ACC112 (cell line): ENCODE data around the gene A3GALT2.

Source experiments
- H2AFZ ChIP-seq: fragments of 200-600 bp; sonication (generic); one replicate; pipeline ENCODE4 v1.6.0; 2017; ENCODE audit warnings: antibody characterized with exemption, low read length; ENCODE audit not compliant: unreplicated experiment
- H3K27ac ChIP-seq: fragments of 200-600 bp; sonication (generic); 2 replicates; pipeline ENCODE4 v1.5.1; 2014; ENCODE audit warnings: low read depth, mild to moderate bottlenecking, antibody characterized with exemption, low read length, moderate library complexity
- H3K27me3 ChIP-seq: fragments of 200-600 bp; sonication (generic); 2 replicates; pipeline ENCODE4 v1.6.1; 2014; ENCODE audit warnings: mild to moderate bottlenecking, antibody characterized with exemption, low read length, moderate library complexity, mixed read lengths; ENCODE audit not compliant: insufficient read depth
- H3K36me3 ChIP-seq: fragments of 200-600 bp; sonication (generic); 2 replicates; pipeline ENCODE4 v1.6.1; 2016; ENCODE audit warnings: mild to moderate bottlenecking, antibody characterized with exemption, low read length, moderate library complexity, mixed read lengths; ENCODE audit not compliant: insufficient read depth
- H3K4me1 ChIP-seq: fragments of 200-600 bp; sonication (generic); one replicate; pipeline ENCODE4 v1.6.1; 2016; ENCODE audit warnings: low read length, mixed read lengths; ENCODE audit not compliant: insufficient read depth, unreplicated experiment, control insufficient read depth
- H3K4me3 ChIP-seq: fragments of 200-600 bp; sonication (generic); 2 replicates; pipeline ENCODE4 v1.5.1; 2014; ENCODE audit warnings: mild to moderate bottlenecking, low read depth, low read length
- H3K79me2 ChIP-seq: fragments of 200-600 bp; sonication (generic); one replicate; pipeline ENCODE4 v1.6.0; 2016; ENCODE audit warnings: low read length; ENCODE audit not compliant: control insufficient read depth, unreplicated experiment, insufficient read depth

Gene A3GALT2

DNA sequence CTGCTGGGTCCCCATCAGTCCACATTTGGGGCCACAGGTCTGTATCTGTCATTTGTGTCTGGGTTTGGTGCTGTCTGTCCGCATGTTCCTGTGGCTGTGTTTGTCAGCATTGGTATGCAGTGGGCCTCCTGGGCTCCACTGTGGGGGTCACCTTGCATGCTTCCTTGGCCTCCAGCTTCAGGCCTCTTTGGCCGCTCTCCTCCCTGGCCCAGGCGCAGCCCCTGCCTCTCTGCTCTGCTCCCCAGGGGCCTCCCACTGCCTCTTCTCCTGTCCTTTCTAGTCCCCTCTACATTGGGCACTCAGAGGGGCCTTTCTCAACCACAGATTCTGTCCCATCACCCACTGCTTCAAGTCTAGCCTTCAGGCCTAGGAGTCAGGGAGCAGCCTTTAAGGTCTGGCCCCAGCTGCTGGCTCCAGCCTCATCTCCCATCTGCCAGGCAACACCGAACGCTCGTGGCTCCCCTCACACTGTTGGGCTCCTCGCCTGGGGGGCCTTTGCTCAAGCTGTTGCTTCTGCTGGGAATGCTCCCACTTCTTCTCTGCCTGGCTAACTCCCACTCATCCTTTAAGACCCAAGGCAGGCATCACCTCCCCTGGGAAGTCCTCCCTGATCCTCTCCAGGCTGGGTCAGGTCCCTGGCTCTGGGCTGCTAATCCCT lies 50.0 kb downstream of the A3GALT2 start:
- Histone ChIP-seq H2AFZ (no peak overlapping the region), H3K4me1 (no peaks in the 10 kb centered on the region), H3K27ac (no peak overlapping the region), H3K79me2 (peaks cover 4% of the 10 kb centered on the region), H3K27me3 (no peaks in the 10 kb centered on the region), H3K4me3 (no peak overlapping the region), H3K36me3 (no peaks in the 10 kb centered on the region)

DNA sequence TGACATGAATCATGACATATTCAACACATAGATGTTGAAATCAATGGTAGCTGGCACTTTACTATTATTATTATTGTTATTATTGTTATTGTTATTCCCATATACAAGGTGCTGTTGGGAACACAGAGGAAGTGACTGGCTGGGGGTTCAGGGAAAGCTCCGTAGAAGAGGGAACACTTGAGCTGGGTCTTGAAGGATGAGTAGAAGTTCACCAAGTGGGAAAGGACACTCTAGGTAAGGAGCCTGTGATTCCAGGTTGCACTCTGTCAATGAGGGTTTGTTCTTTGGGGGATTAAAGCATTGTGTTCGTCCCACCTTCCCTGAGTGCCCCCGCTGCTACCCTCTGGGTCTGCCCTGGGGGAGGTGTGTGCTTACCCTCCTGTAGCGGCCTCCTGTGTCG lies 50.5 kb downstream of the A3GALT2 start:
- H3K27ac ChIP-seq = no peak overlapping the region
- peaks cover 4% of the 10 kb centered on the region for H3K79me2 ChIP-seq
- H3K4me3 ChIP-seq = no peak overlapping the region

DNA sequence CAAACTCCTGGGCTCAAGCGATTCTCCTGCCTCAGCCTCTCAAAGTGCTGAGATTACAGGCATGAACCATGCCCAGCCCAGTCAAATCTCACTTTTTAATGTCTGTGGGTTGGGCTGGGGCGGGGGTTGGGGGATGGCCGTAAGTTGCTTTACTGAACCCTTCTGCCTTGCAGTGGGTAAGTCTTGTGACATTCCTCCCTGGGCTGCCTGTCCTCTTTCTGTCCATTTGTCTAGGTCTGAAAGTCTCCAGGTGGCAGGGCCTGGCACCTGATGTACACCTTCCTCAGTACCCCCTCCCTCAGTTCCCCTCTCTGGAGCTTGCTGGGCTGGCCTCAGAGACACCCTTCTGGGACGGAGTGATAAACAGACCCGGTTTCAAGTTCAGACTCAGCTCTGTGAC lies 51.3 kb downstream of the A3GALT2 start:
- H3K4me1 ChIP-seq = no peaks in the 10 kb centered on the region
- H3K27me3 ChIP-seq = no peaks in the 10 kb centered on the region
- no peak overlapping the region for H3K27ac ChIP-seq
- H3K36me3 ChIP-seq = no peaks in the 10 kb centered on the region
- no peak overlapping the region for H2AFZ ChIP-seq
- peaks cover 9% of the 10 kb centered on the region for H3K79me2 ChIP-seq
- H3K4me3 ChIP-seq = no peak overlapping the region

More for the DNA sequence above, 50.5 kb downstream of the A3GALT2 start:
- Histone ChIP-seq H3K4me1 (no peaks in the 10 kb centered on the region), H2AFZ (no peak overlapping the region), H3K36me3 (no peaks in the 10 kb centered on the region), H3K27me3 (no peaks in the 10 kb centered on the region)

DNA sequence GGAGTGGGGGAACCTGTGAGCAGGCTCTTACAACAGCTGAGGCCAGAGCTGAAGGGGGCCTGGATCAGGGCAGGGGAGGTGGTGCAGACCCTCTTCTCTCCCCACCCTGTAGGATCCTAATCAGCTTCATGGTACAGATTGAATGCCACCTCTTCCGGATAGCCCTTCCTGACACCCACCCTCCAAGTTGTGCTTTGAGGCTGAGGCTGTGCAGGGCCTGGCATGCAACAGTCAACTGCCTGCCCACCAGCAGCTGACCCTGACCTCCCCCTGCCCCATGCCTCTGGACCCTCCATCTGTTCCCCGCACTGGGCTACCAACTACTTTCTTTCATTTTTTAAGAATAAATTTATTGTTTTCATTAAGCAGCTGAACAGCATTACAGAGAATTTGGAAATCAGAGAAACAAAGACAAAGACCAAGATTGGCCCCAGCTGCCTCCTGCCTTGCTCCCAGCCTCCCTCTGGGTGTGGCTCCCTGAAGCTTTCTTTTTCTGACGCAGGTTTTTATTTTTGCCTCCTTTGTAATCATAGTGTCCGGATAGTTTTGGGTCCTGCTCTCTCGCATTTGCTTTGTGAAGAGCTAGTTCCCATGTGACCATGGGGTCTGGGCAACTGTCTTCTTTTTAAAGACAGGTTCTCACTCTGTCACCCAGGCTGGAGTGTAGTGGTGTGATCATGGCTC lies 51.8 kb downstream of the A3GALT2 start:
- Histone ChIP-seq H3K36me3 (no peaks in the 10 kb centered on the region), H3K4me1 (no peaks in the 10 kb centered on the region), H3K79me2 (peaks cover 14% of the 10 kb centered on the region), H3K27me3 (no peaks in the 10 kb centered on the region), H3K27ac (no peak overlapping the region), H2AFZ (no peak overlapping the region), H3K4me3 (no peak overlapping the region)

DNA sequence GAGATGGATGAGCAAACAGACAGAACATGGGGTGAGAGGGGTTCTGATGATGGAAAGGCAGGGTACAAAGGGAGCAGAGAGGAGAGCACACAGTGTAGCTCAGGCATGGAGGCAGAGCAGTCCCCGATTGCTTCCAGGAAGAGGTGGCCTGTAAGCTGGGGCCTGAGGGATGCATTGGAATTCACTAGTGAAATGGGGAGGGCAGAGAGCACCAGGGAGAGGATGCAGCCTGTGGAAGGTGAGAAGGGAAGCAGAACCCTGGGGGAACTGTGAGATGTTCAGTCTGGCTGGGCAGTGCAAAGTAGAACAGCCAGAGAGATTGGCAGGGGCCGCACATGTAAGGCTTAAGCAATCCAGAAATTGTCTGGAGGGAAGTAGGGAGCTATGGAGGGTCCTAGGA lies 52.4 kb downstream of the A3GALT2 start:
- Histone ChIP-seq H3K79me2 (peaks cover 16% of the 10 kb centered on the region), H3K36me3 (no peaks in the 10 kb centered on the region), H3K27me3 (no peaks in the 10 kb centered on the region), H3K4me3 (no peak overlapping the region), H2AFZ (no peak overlapping the region), H3K4me1 (no peaks in the 10 kb centered on the region), H3K27ac (no peak overlapping the region)

DNA sequence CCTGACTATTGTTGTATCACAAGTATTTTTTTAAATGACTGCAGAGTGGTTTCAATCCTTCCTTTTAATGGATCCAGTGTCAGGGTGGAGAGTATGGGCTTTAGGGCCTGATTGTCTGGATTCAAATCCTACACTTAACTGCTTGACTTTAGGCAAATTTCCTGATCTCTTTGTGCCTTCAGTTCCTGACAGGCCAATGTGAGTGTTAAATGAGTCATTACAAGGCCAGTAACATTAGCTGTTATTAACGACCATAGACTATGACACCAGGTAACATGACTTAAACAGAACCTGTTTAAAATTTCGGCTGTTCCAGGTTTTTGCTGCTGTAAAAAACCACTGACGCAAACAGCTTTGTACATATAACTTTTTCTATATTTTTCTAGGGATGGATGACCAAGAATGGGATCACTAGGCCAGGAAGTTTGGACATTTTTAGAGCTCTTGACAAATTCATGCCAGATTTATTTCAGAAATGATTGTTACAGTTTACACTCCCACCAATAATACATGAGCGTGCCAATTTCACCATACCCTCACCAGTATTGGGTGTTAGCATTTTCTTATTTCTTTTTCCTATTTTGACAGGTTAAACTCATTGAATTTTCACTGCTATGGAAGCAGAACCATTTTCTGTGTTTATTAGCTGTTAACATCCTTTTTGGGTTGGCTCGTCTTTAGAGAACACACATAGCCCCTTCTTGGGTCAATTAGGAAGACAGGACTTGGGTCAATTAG lies 53.3 kb downstream of the A3GALT2 start:
- Histone ChIP-seq H3K79me2 (peaks cover 16% of the 10 kb centered on the region), H3K4me1 (no peaks in the 10 kb centered on the region)

DNA sequence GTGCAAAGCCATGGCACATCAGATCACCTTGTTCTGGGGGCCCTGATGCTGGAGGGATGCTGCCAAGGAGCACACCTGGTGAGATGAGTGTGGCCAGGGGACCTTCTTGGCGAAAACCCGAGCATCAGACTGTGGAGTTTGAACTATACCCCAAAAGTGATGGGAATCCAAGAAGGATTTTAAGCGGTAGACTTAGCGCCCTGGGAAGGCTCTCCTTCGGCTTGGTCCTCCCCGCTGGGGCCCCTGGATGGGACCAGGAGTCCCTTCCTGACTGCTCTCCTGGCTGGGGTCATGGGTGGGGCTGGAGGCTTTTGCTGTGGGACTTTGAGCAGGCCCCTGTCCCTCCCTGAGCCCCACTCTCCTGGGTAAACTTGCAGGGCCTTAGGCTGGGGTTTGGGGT lies 54.1 kb downstream of the A3GALT2 start:
- Histone ChIP-seq H3K27me3 (no peaks in the 10 kb centered on the region), H3K4me3 (no peak overlapping the region), H3K36me3 (no peaks in the 10 kb centered on the region), H3K79me2 (peaks cover 16% of the 10 kb centered on the region), H3K4me1 (no peaks in the 10 kb centered on the region), H3K27ac (no peak overlapping the region), H2AFZ (no peak overlapping the region)

More for the DNA sequence above, 53.3 kb downstream of the A3GALT2 start:
- H3K4me3 ChIP-seq = no peak overlapping the region
- no peak overlapping the region for H2AFZ ChIP-seq
- no peaks in the 10 kb centered on the region for H3K36me3 ChIP-seq
- H3K27ac ChIP-seq = no peak overlapping the region
- no peaks in the 10 kb centered on the region for H3K27me3 ChIP-seq

DNA sequence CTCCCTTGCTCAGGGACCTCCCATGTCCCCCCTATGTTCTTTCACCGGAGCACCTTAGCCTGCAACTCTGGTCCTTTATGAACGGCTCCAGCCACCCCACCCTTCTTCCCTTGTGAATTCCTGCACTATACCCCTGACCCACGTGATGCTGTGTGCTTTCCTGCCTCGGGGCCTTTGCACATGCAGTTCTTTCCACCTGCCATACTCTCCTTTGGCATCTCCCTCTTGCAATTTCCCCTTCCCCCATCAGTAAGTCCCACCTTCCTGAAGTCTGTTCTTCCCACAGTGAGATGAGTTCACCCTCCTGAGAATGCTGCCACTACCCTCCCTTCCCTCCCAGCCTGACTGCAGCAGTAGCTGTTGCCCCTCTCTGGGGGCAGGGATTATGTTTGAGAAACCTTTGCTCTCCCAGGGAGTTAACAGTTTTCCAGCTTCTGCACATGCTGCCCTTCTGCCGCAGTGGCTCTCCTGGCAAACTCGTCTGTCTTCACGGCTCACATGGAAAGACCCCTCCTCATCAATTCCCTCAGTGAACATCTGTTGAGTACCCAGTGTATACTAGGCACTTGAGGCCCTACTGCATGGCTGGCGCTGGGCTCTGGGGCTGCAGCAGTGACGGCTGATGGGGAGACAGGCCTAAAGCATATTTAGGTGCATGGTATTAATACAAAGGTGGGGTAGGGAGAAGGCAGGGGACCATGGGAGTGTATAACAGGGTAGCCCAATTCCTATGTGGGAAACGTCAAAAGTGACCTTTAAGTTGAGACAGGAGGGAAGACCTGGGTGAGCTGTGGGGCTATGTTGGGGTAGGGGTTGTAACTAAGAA lies 54.9 kb downstream of the A3GALT2 start:
- Histone ChIP-seq H3K27me3 (no peaks in the 10 kb centered on the region), H3K4me3 (no peak overlapping the region), H3K79me2 (peaks cover 12% of the 10 kb centered on the region), H3K27ac (no peak overlapping the region), H2AFZ (no peak overlapping the region), H3K36me3 (no peaks in the 10 kb centered on the region), H3K4me1 (no peaks in the 10 kb centered on the region)

DNA sequence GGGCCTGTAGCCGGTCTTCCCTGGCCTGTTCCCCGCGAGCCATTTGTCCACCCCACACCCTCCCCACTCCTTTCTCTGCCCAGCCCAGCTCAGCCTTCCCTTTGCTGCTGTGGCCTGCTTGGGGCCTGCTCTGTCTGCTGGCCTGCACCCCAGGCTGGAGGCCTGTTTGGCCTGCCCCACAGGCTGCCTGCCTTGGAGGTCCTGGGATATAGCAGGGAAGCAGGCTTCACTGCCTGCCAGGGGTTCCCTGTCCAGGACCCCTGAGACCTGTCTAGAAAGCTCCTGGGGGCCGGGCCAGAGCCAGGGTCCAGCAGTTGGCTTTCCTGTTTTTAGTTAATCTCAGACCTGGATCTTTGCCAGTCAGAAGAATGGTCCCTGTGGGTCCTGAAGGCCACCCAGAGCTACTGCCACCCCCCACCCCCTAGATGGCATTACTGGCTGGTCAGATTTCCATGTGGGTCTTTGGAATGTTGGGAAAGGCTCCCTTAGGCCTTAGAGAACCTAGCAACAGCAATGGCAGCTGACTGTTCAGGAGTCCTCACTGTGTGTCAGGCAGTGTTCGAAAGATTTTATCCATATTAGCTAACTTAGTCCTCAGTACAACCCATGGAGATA lies 56.9 kb downstream of the A3GALT2 start:
- Histone ChIP-seq H3K36me3 (no peaks in the 10 kb centered on the region), H2AFZ (no peak overlapping the region), H3K79me2 (peaks cover 31% of the 10 kb centered on the region), H3K27ac (no peak overlapping the region), H3K4me1 (peaks cover 2% of the 10 kb centered on the region), H3K27me3 (no peaks in the 10 kb centered on the region), H3K4me3 (no peak overlapping the region)

DNA sequence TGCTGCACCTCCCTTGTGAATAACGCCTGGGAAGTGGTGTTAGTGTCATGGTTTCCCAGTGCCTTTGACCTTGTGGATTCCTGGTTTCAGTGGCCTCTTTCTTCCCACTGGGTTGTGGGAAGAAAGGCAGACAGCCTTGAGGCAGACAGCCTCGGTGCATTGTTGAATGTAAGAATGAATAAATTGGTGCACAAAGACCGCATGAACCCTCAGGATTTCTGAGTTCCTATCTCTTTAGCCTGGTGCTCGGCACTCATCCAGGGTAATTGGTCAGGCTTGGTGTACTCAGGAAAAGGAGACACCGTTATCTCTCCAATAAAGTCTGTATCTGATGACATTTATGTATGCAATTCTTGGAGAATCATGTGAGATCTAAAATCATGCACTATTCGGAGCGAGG lies 59.6 kb downstream of the A3GALT2 start:
- no peaks in the 10 kb centered on the region for H3K36me3 ChIP-seq
- no peak overlapping the region for H2AFZ ChIP-seq
- no peak overlapping the region for H3K27ac ChIP-seq
- no peak overlapping the region for H3K4me3 ChIP-seq
- no peaks in the 10 kb centered on the region for H3K27me3 ChIP-seq
- peaks cover 47% of the 10 kb centered on the region for H3K79me2 ChIP-seq
- H3K4me1 ChIP-seq = peaks cover 15% of the 10 kb centered on the region
